AG10803 (cell line): Measurements from ENCODE around the gene COL15A1.

Experiments
- DNase-seq: peaks from one replicate; pipeline ENCODE4 v3.0.0; 2010; ENCODE audit warnings: low read depth
- H3K4me3 ChIP-seq: 2 replicates; pipeline ENCODE4 v1.5.1; 2011; ENCODE audit warnings: mild to moderate bottlenecking, low read length, control low read depth
- CTCF ChIP-seq: conservative IDR thresholded peaks from 2 replicates; pipeline ENCODE4 v1.5.1; 2011; ENCODE audit warnings: mild to moderate bottlenecking, low read length, control low read depth, inconsistent platforms

Gene COL15A1

GRCh38 chr9:98992107-98992884, 48.6 kb downstream of the COL15A1 start:
- no peak for DNase-seq
- H3K4me3 ChIP-seq: no peak overlapping the region
- TF ChIP-seq CTCF: no peak

- no peak overlapping the region for H3K4me3 ChIP-seq
- TF ChIP-seq CTCF: no peak
- DNase-seq: no peak
These were observed 49.3 kb downstream of the COL15A1 start for GRCh38 chr9:98992885-98993569.

- DNase-seq: no peak
- H3K4me3 ChIP-seq: no peak overlapping the region
- TF ChIP-seq CTCF: no peak
These were observed 49.9 kb downstream of the COL15A1 start for GRCh38 chr9:98993570-98993945.

GRCh38 chr9:98994172-98995058, 50.7 kb downstream of the COL15A1 start:
- no peak for TF ChIP-seq CTCF
- peak; percentile 42 for DNase-seq
- H3K4me3 ChIP-seq: no peak overlapping the region

- no peak for TF ChIP-seq CTCF
- DNase-seq: peak; percentile 64
- H3K4me3 ChIP-seq: no peak overlapping the region
These were observed 51.5 kb downstream of the COL15A1 start for GRCh38 chr9:98995059-98995671.

GRCh38 chr9:98995971-98996504, 52.3 kb downstream of the COL15A1 start:
- no peak overlapping the region for H3K4me3 ChIP-seq
- no peak for DNase-seq
- no peak for TF ChIP-seq CTCF
